ENCODE results near the gene ABCC9. TPM values are rescaled to one million over a fixed set of nuclear protein-coding genes. Genes with fewer than 3 reads are reported as not detected.

ABCC9 gene
- polyA plus RNA-seq, 1 of the 3 experiments (the other 2 are of a cell fraction) = 0.02 TPM

- no peaks in the 10 kb centered on the region for H3K9me3 ChIP-seq
- TF ChIP-seq USF2 (IDR thresholded peaks at IDR 0.05; ENCODE audit: borderline replicate concordance, low read depth, low read length) = no peak
- no peak for TF ChIP-seq RAD21 (IDR thresholded peaks at IDR 0.05; ENCODE audit: low read length)
- TF ChIP-seq MEF2A (IDR thresholded peaks at IDR 0.05; ENCODE audit: borderline replicate concordance, low read depth) = no peak
- TF ChIP-seq TCF12 (IDR thresholded peaks at IDR 0.05) = no peak
- TF ChIP-seq SMC3 (IDR thresholded peaks at IDR 0.05; ENCODE audit: low read depth, low read length) = no peak
- no peak for TF ChIP-seq RFX5 (IDR thresholded peaks at IDR 0.05; ENCODE audit: low read length)
- no peak for TF ChIP-seq USF1 (IDR thresholded peaks at IDR 0.05; ENCODE audit: borderline replicate concordance, low read depth)
- no peak for TF ChIP-seq YY1 (IDR thresholded peaks at IDR 0.05; ENCODE audit: low read depth)
- no peak for TF ChIP-seq RXRA (IDR thresholded peaks at IDR 0.05; ENCODE audit: borderline replicate concordance, low read depth)
- no peak for TF ChIP-seq MAX (IDR thresholded peaks at IDR 0.05; ENCODE audit: low read depth)
- TF ChIP-seq ZBTB33 (IDR thresholded peaks at IDR 0.05; ENCODE audit: borderline replicate concordance, low read depth) = no peak
- TF ChIP-seq PBX3 (IDR thresholded peaks at IDR 0.05) = no peak
- TF ChIP-seq CTCF (IDR thresholded peaks at IDR 0.05) = no peak
- TF ChIP-seq SIN3A (IDR thresholded peaks at IDR 0.05; ENCODE audit: borderline replicate concordance, low read depth, low read length) = no peak
- no peak for TF ChIP-seq FOXM1 (IDR thresholded peaks at IDR 0.05; ENCODE audit: low read depth)
- H3K9me2 ChIP-seq = no peaks in the 10 kb centered on the region
- no peak overlapping the region for H3K4me3 ChIP-seq (ENCODE audit: low read depth in 2 of 2, low read length in 1 of 2)
- POLR2A ChIA-PET = no interaction called here
- H4K20me1 ChIP-seq (ENCODE audit: insufficient read depth) = no peaks in the 10 kb centered on the region
- no peak overlapping the region for H3K27ac ChIP-seq (ENCODE audit: low read depth in 2 of 2, low read length in 1 of 2)
- no peak overlapping the region for H3K9ac ChIP-seq
- WGBS (ENCODE audit: low lambda C conversion rate) = 51% methylated on average over 2 of the region's 2 CpGs
- H2AFZ ChIP-seq (ENCODE audit: low read depth) = no peak overlapping the region
- no peak overlapping the region for H3K4me2 ChIP-seq
- H3K36me3 ChIP-seq (replicated peaks in 1 of 2; ENCODE audit: control insufficient read depth in 1 of 2, insufficient read depth in 2 of 2, low read length in 1 of 2) = peaks cover 0 to 4% of the 10 kb centered on the region in 2 experiments
- no peaks in the 10 kb centered on the region for H3K79me2 ChIP-seq (ENCODE audit: insufficient read depth)
- H3F3A ChIP-seq (replicated peaks; ENCODE audit: insufficient read depth) = no peaks in the 10 kb centered on the region
- no peak for DNase-seq
- no peaks in the 10 kb centered on the region for H3K27me3 ChIP-seq (ENCODE audit: insufficient read depth)
- H3K4me1 ChIP-seq (ENCODE audit: control insufficient read depth in 1 of 2, insufficient read depth in 2 of 2, low read depth in 1 of 2, low read length in 1 of 2) = peaks cover 0 to 12% of the 10 kb centered on the region in 2 experiments; a peak in 2 of 4 replicates
- CTCF ChIA-PET = interaction anchor here (1.2 kb wide), 2 partner anchors 67 to 68 kb away, joined by 3 read pairs; no protein-coding TSS in a partner anchor
Measured at GRCh38 chr12:21766403-21766802, 174.8 kb downstream of the ABCC9 start.
